IMR-90 (cell line): Measurements from ENCODE around the gene CASP7. TPM values are rescaled to one million over a fixed set of nuclear protein-coding genes. Genes with fewer than 3 reads are reported as not detected.

Experiments
- ATAC-seq: fragments of 200-7000 bp; cut with Tn5 transposase; 2 replicates; pipeline ENCODE4 v1.9.1; 2020; ENCODE audit warnings: low read depth, mild to moderate bottlenecking, moderate library complexity
- BruUV-seq: library from RNA; stranded (reverse); fragments of 400-500 nt; replicated peaks from 2 replicates; lab custom pipeline; 2021; lab: Mats Ljungman, UMichigan
- CTCF ChIA-PET: fragments of 300-600 bp; formaldehyde crosslinking; extraction: SDS; loops from one replicate; lab custom pipeline; 2021; ENCODE audit warnings: antibody characterized with exemption; lab: Yijun Ruan, JAX
- POLR2A ChIA-PET: fragments of 300-600 bp; sonication (Branson Sonifier 250); formaldehyde crosslinking; loops from one replicate; lab custom pipeline; 2022; ENCODE audit warnings: antibody characterized with exemption; ENCODE audit not compliant: unreplicated experiment; lab: Charles Lee
- DNase-seq: peaks from one replicate; pipeline ENCODE4 v3.0.0; 2013
- H2AFZ ChIP-seq: replicated peaks from 2 replicates; pipeline ENCODE3; 2013; ENCODE audit warnings: low read length, mild to moderate bottlenecking; ENCODE audit not compliant: poor library complexity
- H2AK5ac ChIP-seq: 2 replicates; pipeline ENCODE4 v1.6.1; 2013; ENCODE audit warnings: low read depth, low read length, inconsistent platforms
- H2AK9ac ChIP-seq: replicated peaks from 2 replicates; pipeline ENCODE3; 2013; ENCODE audit warnings: mild to moderate bottlenecking, low read depth, low read length, moderate library complexity; ENCODE audit not compliant: poor library complexity
- H2BK120ac ChIP-seq: 2 replicates; pipeline ENCODE4 v1.6.1; 2013; ENCODE audit warnings: low read depth, low read length, inconsistent platforms
- H2BK15ac ChIP-seq: 3 replicates; pipeline ENCODE4 v1.6.1; 2013; ENCODE audit warnings: low read depth, low read length, inconsistent platforms
- H2BK20ac ChIP-seq: 2 replicates; pipeline ENCODE4 v1.6.1; 2013; ENCODE audit warnings: low read depth, mild to moderate bottlenecking, inconsistent platforms, low read length, moderate library complexity
- H2BK5ac ChIP-seq: 2 replicates; pipeline ENCODE4 v1.6.1; 2013; ENCODE audit warnings: mild to moderate bottlenecking, low read depth, low read length, inconsistent platforms; ENCODE audit not compliant: poor library complexity, severe bottlenecking
- H3K14ac ChIP-seq: replicated peaks from 2 replicates; pipeline ENCODE4 v1.6.1; 2013; ENCODE audit warnings: low read depth, low read length, inconsistent platforms
- H3K18ac ChIP-seq: 2 replicates; pipeline ENCODE4 v1.6.1; 2013; ENCODE audit warnings: low read depth, low read length, control low read depth
- H3K23ac ChIP-seq: 2 replicates; pipeline ENCODE4 v1.6.1; 2013; ENCODE audit warnings: low read depth, low read length, inconsistent platforms
- H3K27ac ChIP-seq: 2 replicates; pipeline ENCODE4 v1.5.1; 2013; ENCODE audit warnings: mild to moderate bottlenecking, control low read depth, low read length; ENCODE audit not compliant: insufficient read depth
- H3K27me3 ChIP-seq: 2 replicates; pipeline ENCODE4 v1.6.1; 2013; ENCODE audit warnings: low read length; ENCODE audit not compliant: control insufficient read depth, insufficient read depth
- H3K36me3 ChIP-seq: 2 replicates; pipeline ENCODE4 v1.6.1; 2013; ENCODE audit warnings: low read length, mixed read lengths; ENCODE audit not compliant: control insufficient read depth, insufficient read depth
- H3K4ac ChIP-seq: 2 replicates; pipeline ENCODE4 v1.6.1; 2013; ENCODE audit warnings: low read depth, low read length, inconsistent platforms
- H3K4me1 ChIP-seq: 2 replicates; pipeline ENCODE4 v1.6.1; 2013; ENCODE audit warnings: low read length, mixed read lengths; ENCODE audit not compliant: control insufficient read depth, insufficient read depth
- H3K4me2 ChIP-seq: 2 replicates; pipeline ENCODE4 v1.6.1; 2013; ENCODE audit warnings: low read depth, mild to moderate bottlenecking, control low read depth, low read length, moderate library complexity
- H3K4me3 ChIP-seq: 2 replicates; pipeline ENCODE4 v1.5.1; 2013; ENCODE audit warnings: low read depth, mild to moderate bottlenecking, control low read depth, low read length, moderate library complexity; ENCODE audit not compliant: insufficient read depth
- H3K56ac ChIP-seq: 2 replicates; pipeline ENCODE4 v1.6.1; 2013; ENCODE audit warnings: low read length, inconsistent platforms; ENCODE audit not compliant: insufficient read depth; ENCODE audit errors: extremely low read depth
- H3K79me1 ChIP-seq, 2 experiments: 2 replicates each; pipeline ENCODE4 v1.6.1; 2013; ENCODE audit warnings: low read length in 2 of 2, inconsistent platforms in 1 of 2, low read depth in 1 of 2
- H3K9ac ChIP-seq: 2 replicates; pipeline ENCODE4 v1.6.1; 2013; ENCODE audit warnings: low read depth, low read length, control low read depth
- H3K9me1 ChIP-seq: 2 replicates; pipeline ENCODE4 v1.6.1; 2013; ENCODE audit warnings: low read length, inconsistent platforms; ENCODE audit not compliant: insufficient read depth
- H3K9me3 ChIP-seq: 2 replicates; pipeline ENCODE4 v1.6.1; 2013; ENCODE audit warnings: low read length; ENCODE audit not compliant: control insufficient read depth, insufficient read depth
- H4K20me1 ChIP-seq: 2 replicates; pipeline ENCODE4 v1.6.1; 2013; ENCODE audit warnings: low read length, inconsistent platforms; ENCODE audit not compliant: insufficient read depth
- H4K5ac ChIP-seq: 2 replicates; pipeline ENCODE4 v1.6.1; 2013; ENCODE audit warnings: mild to moderate bottlenecking, low read depth, low read length, control low read depth
- H4K8ac ChIP-seq, 2 experiments: 2 replicates each; pipeline ENCODE4 v1.6.1; 2013; ENCODE audit warnings: low read depth in 2 of 2, low read length in 2 of 2, control low read depth in 1 of 2, inconsistent platforms in 1 of 2
- H4K91ac ChIP-seq: 2 replicates; pipeline ENCODE4 v1.6.1; 2013; ENCODE audit warnings: low read depth, low read length, inconsistent platforms; ENCODE audit not compliant: insufficient read depth
- BHLHE40 ChIP-seq: fragments of 150-350 bp; IDR thresholded peaks from 2 replicates; pipeline ENCODE4 v1.6.1; 2016; ENCODE audit warnings: mild to moderate bottlenecking, low read depth, low read length
- CEBPB ChIP-seq: IDR thresholded peaks from 2 replicates; pipeline ENCODE4 v1.6.1; 2012; ENCODE audit warnings: low read depth, low read length, improper control_type of control experiment
- CHD1 ChIP-seq: IDR thresholded peaks from 2 replicates; pipeline ENCODE4 v1.6.1; 2012; ENCODE audit warnings: low read depth, low read length, improper control_type of control experiment
- FOS ChIP-seq: fragments of 150-350 bp; IDR thresholded peaks from 2 replicates; pipeline ENCODE4 v1.6.1; 2016; ENCODE audit warnings: low read depth, low read length
- MAFK ChIP-seq: IDR thresholded peaks from 2 replicates; pipeline ENCODE4 v1.6.1; 2012; ENCODE audit warnings: low read depth, low read length, improper control_type of control experiment
- MAZ ChIP-seq: IDR thresholded peaks from 2 replicates; pipeline ENCODE4 v1.6.1; 2012; ENCODE audit warnings: low read depth, mild to moderate bottlenecking, low read length, improper control_type of control experiment, moderate library complexity, borderline replicate concordance
- MXI1 ChIP-seq: IDR thresholded peaks from 2 replicates; pipeline ENCODE4 v1.6.1; 2012; ENCODE audit warnings: low read depth, mild to moderate bottlenecking, low read length, moderate library complexity, borderline replicate concordance
- NFE2L2 ChIP-seq: fragments of 150-350 bp; IDR thresholded peaks from 2 replicates; pipeline ENCODE4 v1.6.1; 2016; ENCODE audit warnings: low read depth, mild to moderate bottlenecking, low read length
- POLR2A ChIP-seq: IDR thresholded peaks from 2 replicates; pipeline ENCODE4 v1.6.1; 2012; ENCODE audit warnings: mild to moderate bottlenecking, low read depth, low read length
- RAD21 ChIP-seq: IDR thresholded peaks from 2 replicates; pipeline ENCODE4 v1.6.1; 2012; ENCODE audit warnings: low read length, improper control_type of control experiment
- RFX5 ChIP-seq: IDR thresholded peaks from 2 replicates; pipeline ENCODE4 v1.8.0; 2012; ENCODE audit warnings: low read depth, mild to moderate bottlenecking, low read length, moderate library complexity
- WGBS, 2 experiments: methylation state at CpG; one replicate each; pipeline versions ENCODE4 v1.1.5 to v1.1.7; 2013; ENCODE audit warnings: missing lambda C conversion rate in 2 of 2; ENCODE audit not compliant: insufficient read length in 1 of 2; ENCODE audit errors: extremely low coverage in 2 of 2; 5-methylcytosine and 5-hydroxymethylcytosine counted together
- dilution Hi-C: fragments of 300-500 bp; cut with HindIII; formaldehyde crosslinking; loops from one replicate; pipeline ENCODE4 v1.14.3; 2018; ENCODE audit warnings: low sequenced_read_pairs; ENCODE audit not compliant: unreplicated experiment
- in situ Hi-C: fragments of 300-500 bp; cut with MboI; formaldehyde crosslinking; loops from 3 replicates; pipeline ENCODE4 v1.14.3; 2019; ENCODE audit warnings: low sequenced_read_pairs, inconsistent platforms, mixed read lengths
- intact Hi-C: fragments of 100-400 bp; cut with micrococcal nuclease; formaldehyde crosslinking; loops from 2 replicates; pipeline ENCODE4 v1.10.0; 2022
- polyA plus RNA-seq, 3 experiments: library from polyadenylated mRNA; depleted of rRNA; stranded (reverse); fragments of >200 nt; gene quantifications; 2 replicates each; pipeline ENCODE4 v1.2.3, GENCODE V29; 2012; ENCODE audit warnings: low replicate concordance in 1 of 3
- total RNA-seq: library from RNA; depleted of rRNA; stranded (reverse); fragments of >200 nt; gene quantifications from 2 replicates; pipeline ENCODE4 v1.2.3, GENCODE V29; 2012
- TF ChIP-seq, protein P1 (sequence below): conservative IDR thresholded peaks from 2 replicates; pipeline ENCODE4 v1.5.1; 2012; ENCODE audit warnings: mild to moderate bottlenecking, low read depth, low read length, improper control_type of control experiment

CASP7 gene
- total and polyA plus RNA-seq, 2 of the 4 experiments (the other 2 are of a cell fraction), result 15.1 to 16.7 TPM

DNA sequence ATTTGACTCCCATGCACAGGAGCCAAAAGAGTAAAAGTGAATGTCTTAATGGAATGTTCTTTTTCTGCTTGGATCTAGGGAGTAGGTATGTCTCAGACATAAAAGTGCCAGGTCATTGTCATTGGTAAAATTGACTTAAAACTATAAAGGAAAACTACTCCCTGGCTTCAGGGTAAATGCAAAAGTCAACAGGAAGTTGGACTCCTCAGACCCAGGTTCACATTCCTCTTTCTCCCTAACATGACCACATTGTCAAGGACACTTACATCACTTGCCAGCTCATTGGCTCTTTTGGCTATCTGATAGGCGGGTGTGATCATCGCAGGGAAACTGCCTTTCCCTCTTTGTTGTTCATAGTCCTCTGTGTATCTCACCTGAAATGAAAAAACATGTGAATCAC is 29.5 kb upstream of the CASP7 start:
- H3K4ac ChIP-seq, result no peak overlapping the region
- no peak overlapping the region for H2AK9ac ChIP-seq
- H3K9me1 ChIP-seq, result no peaks in the 10 kb centered on the region
- DNase-seq (no peak), ATAC-seq (no peak)
- no peak overlapping the region for H2AK5ac ChIP-seq
- no peak overlapping the region for H2BK20ac ChIP-seq
- H3K18ac ChIP-seq, result no peak overlapping the region
- TF ChIP-seq MAZ, result no peak
- TF ChIP-seq CEBPB, result no peak
- TF ChIP-seq, protein P1, sequence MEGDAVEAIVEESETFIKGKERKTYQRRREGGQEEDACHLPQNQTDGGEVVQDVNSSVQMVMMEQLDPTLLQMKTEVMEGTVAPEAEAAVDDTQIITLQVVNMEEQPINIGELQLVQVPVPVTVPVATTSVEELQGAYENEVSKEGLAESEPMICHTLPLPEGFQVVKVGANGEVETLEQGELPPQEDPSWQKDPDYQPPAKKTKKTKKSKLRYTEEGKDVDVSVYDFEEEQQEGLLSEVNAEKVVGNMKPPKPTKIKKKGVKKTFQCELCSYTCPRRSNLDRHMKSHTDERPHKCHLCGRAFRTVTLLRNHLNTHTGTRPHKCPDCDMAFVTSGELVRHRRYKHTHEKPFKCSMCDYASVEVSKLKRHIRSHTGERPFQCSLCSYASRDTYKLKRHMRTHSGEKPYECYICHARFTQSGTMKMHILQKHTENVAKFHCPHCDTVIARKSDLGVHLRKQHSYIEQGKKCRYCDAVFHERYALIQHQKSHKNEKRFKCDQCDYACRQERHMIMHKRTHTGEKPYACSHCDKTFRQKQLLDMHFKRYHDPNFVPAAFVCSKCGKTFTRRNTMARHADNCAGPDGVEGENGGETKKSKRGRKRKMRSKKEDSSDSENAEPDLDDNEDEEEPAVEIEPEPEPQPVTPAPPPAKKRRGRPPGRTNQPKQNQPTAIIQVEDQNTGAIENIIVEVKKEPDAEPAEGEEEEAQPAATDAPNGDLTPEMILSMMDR, result no peak
- TF ChIP-seq RAD21, result no peak
- no peak for TF ChIP-seq FOS
- no peak for TF ChIP-seq NFE2L2
- no peak for TF ChIP-seq BHLHE40
- TF ChIP-seq RFX5, result no peak
- no peak for TF ChIP-seq MAFK
- no peak for TF ChIP-seq POLR2A
- TF ChIP-seq MXI1, result no peak
- no peak for TF ChIP-seq CHD1
- ChIA-PET CTCF (no interaction called here), POLR2A (no interaction called here)
- no peak overlapping the region for H3K4me2 ChIP-seq
- no peaks in the 10 kb centered on the region for H3K79me1 ChIP-seq
- H3K9me3 ChIP-seq, result no peaks in the 10 kb centered on the region
- no peak overlapping the region for H3K56ac ChIP-seq
- no peak overlapping the region for H3K14ac ChIP-seq
- H2BK15ac ChIP-seq, result no peak overlapping the region
- H4K5ac ChIP-seq, result no peak overlapping the region
- H4K8ac ChIP-seq, result no peak overlapping the region
- H3K27me3 ChIP-seq, result peaks cover 23% of the 10 kb centered on the region
- in situ Hi-C loops, result no loop called here
- H3K23ac ChIP-seq, result no peak overlapping the region
- H3K27ac ChIP-seq, result no peak overlapping the region
- H3K9ac ChIP-seq, result no peak overlapping the region
- dilution Hi-C loops, result no loop called here
- no peaks in the 10 kb centered on the region for H3K36me3 ChIP-seq
- no peak overlapping the region for H3K4me3 ChIP-seq
- intact Hi-C loops, result no loop called here
- no peaks in the 10 kb centered on the region for H3K4me1 ChIP-seq
- no CpG with 5 or more reads among the region's 2 CpGs for WGBS, 2 experiments
- no TSS peak for BruUV-seq
- H2BK5ac ChIP-seq, result no peak overlapping the region
- no peak overlapping the region for H4K91ac ChIP-seq
- H2BK120ac ChIP-seq, result no peak overlapping the region
- no peak overlapping the region for H2AFZ ChIP-seq
- H4K20me1 ChIP-seq, result no peaks in the 10 kb centered on the region
